NCI-H748 (cell line): ENCODE results near the gene CUX1.
"Not testable (repeated sequence)": the region's sequence is repeated elsewhere in the genome, so short reads cannot be mapped to it uniquely, and the experiment has no call there.

ENCODE experiments used
- DNase-seq: peaks from one replicate; lab custom pipeline; 2025; ENCODE audit not compliant: unreplicated experiment; lab: John Stamatoyannopoulos, UW

Gene CUX1

GRCh38 chr7:102318482-102318971 lies 501.1 kb downstream of the CUX1 start:
- no peak for DNase-seq

GRCh38 chr7:102319671-102320070 lies 502.2 kb downstream of the CUX1 start:
- DNase-seq, result no peak

GRCh38 chr7:102320181-102320580 lies 502.8 kb downstream of the CUX1 start:
- DNase-seq, result no peak

- no peak for DNase-seq
Measured at GRCh38 chr7:102320601-102321350, 503.4 kb downstream of the CUX1 start.

GRCh38 chr7:102321351-102322201 lies 504.1 kb downstream of the CUX1 start:
- peak; percentile 72 for DNase-seq

- DNase-seq, result no peak
Measured at GRCh38 chr7:102322202-102322715, 504.8 kb downstream of the CUX1 start.

- no peak for DNase-seq
Measured at GRCh38 chr7:102323914-102324195, 506.4 kb downstream of the CUX1 start.

- not testable (repeated sequence) for DNase-seq
Measured at GRCh38 chr7:102325106-102325505, 507.7 kb downstream of the CUX1 start.

GRCh38 chr7:102326157-102326889 lies 508.9 kb downstream of the CUX1 start:
- DNase-seq, result no peak

- not testable (repeated sequence) for DNase-seq
Measured at GRCh38 chr7:102327183-102327582, 509.8 kb downstream of the CUX1 start.

GRCh38 chr7:102328863-102329262 lies 511.4 kb downstream of the CUX1 start:
- DNase-seq, result not testable (repeated sequence)

- not testable (repeated sequence) for DNase-seq
Measured at GRCh38 chr7:102329366-102329765, 511.9 kb downstream of the CUX1 start.

- DNase-seq, result not testable (repeated sequence)
Measured at GRCh38 chr7:102330666-102331460, 513.4 kb downstream of the CUX1 start.
